Effector CD4-positive, alpha-beta T cell (primary cell): ENCODE measurements around the gene ANOS1. TPM values are rescaled to one million over a fixed set of nuclear protein-coding genes. Genes with fewer than 3 reads are reported as not detected.
"Not testable (repeated sequence)": the region's sequence is repeated elsewhere in the genome, so short reads cannot be mapped to it uniquely, and the experiment has no call there.

Experiments
- DNase-seq: peaks from one replicate; pipeline ENCODE4 v3.0.0-alpha.2; 2020
- total RNA-seq: gene quantifications from one replicate; lab custom pipeline; 2026; lab: John Stamatoyannopoulos, UW

Gene ANOS1
- total RNA-seq, result not detected

- DNase-seq, result no peak
These were observed at the start of gene ANOS1 for GRCh38 chrX:8731559-8732395. Gene ANOS1 (minus strand): TSS chrX:8732137. CDS start chrX:8732036, 101 bp downstream.

- no peak for DNase-seq
These were observed 41.2 kb upstream of the ANOS1 start for GRCh38 chrX:8773117-8773516.

GRCh38 chrX:8760021-8760420 is 28.1 kb upstream of the ANOS1 start:
- DNase-seq, result no peak

DNA sequence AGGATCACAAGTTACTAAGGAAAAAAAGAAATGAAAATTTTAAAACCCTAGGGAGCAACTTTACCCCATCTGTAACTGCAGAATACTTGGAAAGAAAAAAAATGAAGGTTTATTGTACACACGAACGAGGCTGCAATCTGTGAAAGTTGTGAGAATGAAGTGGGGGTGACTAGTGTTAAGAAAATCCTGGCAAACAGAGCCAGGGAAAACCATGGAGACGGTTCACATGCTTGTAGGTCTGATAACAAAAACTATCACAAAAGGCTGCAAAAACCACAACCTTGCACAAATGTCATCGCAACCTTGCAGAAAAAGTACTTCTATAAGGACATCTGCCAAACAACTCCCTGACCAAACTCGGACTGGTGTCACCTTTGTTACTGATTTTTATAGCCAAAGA is 26.8 kb upstream of the ANOS1 start:
- not testable (repeated sequence) for DNase-seq

- DNase-seq, result not testable (repeated sequence)
These were observed 25.9 kb upstream of the ANOS1 start for GRCh38 chrX:8757609-8758389.

DNA sequence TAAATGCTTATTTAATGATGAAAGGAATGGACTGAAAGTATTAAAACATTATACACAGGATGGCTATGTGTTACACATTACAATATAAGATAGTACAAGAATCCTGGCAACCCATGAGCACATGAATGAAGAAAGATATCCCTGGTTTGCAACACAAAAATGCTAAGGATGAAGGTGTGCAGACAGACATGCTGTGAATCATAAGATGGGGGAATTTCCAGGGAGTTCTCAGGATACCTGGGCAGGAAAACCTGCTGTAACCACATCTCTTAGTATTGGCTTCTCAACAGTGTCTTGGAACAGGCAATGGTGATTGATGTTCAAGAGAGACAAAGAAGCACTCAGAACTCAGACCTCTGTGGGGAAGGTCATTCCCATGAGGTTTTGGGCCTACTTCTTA is 23.9 kb upstream of the ANOS1 start:
- DNase-seq, result no peak

- no peak for DNase-seq
These were observed 23.2 kb upstream of the ANOS1 start for GRCh38 chrX:8755116-8755515.

DNA sequence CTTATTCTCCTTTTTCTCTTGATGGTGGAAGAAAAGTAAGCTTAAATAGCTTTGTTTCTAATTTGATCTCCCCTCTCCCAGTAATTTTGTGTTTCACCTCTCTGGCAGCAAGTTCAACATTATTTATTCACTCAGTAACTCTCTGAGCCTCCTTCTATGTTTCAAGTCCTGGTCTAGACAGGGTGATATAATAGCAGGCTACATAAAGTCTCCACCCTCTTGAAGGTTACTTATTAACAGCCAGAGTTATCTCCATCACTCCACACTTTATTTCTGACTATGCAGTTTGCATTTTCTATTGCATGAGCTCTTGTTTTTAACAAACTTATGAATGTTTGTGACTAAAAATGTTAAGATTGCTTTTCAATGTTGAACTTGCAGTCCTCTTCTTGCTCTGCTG is 17.8 kb upstream of the ANOS1 start:
- no peak for DNase-seq

- DNase-seq, result no peak
These were observed 16.9 kb upstream of the ANOS1 start for GRCh38 chrX:8748855-8749254.

DNA sequence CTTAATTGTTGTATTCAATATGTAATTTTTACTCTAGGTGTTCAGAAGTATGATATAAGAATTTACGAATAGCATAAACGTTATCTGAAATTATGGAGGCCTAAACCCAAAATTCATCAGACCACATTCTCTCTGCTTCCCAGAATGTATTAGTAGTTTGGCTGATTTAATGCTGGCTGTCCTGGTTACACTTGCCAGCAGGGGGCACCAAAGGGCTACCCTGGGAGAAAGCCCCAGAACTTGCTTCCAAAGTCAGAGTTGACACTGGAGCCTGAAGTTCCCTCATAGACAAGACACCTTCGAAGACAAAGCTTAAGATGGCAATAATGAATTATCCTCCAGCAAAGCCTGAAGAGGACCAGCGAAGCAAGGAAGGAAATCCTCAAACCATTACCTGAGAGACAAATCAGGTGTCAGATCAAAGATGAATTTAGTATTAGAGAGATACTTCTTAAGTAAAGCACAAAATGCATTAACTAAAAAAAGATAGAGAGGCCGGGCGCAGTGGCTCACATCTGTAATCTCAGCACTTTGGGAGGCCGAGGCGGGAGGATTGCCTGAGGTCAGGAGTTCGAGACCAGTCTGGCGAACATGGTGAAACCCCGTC is 11.3 kb upstream of the ANOS1 start:
- peak; percentile 64 for DNase-seq

DNA sequence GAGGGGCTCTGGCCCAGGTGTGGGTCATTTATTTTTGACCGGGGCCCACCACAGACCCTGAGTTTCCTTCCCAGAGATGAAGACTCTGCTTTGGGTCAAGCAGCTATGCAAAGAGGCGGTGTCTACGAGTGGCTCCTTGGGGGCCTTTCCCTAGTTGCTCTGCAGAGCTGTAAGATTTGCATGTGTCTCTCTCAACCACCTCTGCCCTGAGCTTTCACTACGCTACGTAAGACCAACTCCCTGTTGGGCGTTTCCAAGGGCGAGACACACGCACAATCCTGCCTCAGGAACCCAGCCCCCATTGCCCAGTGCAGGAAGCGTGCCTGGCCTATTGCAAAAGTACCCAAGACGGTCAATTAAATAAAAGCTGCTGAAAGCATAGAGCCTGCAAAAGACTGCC is 10.0 kb upstream of the ANOS1 start:
- DNase-seq, result no peak

- DNase-seq, result no peak
These were observed 6.8 kb upstream of the ANOS1 start for GRCh38 chrX:8738588-8739189.

DNA sequence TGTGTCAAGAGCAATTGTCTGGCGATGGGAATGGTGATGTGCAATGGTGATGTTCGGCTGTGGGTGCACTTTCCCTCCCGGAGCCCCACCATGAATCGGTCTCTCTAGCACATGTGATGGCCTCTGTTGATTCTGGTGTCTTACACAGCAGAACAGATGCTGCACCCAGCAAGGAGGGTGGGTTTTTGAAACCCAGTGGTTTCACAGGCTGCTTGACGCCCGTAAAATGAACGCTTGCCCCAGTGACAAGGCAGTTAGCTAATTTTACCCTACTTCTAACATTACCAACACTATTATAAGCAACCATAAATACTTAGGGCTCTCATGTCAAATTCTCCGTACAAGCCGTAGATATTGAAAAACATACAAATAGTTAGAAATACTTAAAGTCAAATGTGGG is 5.9 kb upstream of the ANOS1 start:
- no peak for DNase-seq

DNA sequence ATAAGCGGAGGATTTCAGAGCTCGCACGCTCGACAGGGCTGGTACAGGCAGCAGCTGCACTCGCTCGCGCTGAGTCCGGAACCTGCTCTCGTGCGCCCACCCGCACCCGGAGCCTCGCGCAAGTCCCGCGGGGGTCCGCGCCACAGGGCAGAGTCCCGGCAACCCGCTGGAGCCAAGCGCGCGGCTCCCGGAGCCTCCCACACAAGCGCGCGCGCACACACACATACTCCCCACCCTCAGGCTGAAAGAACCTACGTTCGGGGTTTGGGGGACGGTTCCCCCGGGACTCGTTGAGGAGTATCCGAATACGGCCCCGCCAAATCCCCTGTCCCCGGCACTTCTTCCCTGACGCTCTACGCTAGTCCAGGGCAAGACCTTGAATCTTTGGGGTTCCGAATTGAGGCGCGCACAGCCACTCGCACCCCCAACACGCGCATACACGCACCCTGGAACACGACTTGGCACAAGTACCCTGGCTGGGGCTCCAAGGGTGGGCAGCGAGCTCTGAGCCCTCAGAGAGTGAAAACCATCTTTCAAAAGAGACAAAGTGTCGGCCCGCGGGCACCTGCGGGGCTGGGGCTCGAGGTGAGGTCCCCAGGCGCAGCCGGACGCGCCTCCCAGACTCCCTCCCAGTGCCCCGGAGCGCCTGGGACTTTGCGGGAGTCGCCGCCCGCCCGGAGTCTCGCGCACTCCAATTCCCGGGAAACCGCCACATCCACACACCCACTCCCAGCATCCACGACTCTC is 952 bp downstream of the ANOS1 start:
- DNase-seq, result no peak

- no peak for DNase-seq
These were observed 2.1 kb downstream of the ANOS1 start for GRCh38 chrX:8729811-8730210.

DNA sequence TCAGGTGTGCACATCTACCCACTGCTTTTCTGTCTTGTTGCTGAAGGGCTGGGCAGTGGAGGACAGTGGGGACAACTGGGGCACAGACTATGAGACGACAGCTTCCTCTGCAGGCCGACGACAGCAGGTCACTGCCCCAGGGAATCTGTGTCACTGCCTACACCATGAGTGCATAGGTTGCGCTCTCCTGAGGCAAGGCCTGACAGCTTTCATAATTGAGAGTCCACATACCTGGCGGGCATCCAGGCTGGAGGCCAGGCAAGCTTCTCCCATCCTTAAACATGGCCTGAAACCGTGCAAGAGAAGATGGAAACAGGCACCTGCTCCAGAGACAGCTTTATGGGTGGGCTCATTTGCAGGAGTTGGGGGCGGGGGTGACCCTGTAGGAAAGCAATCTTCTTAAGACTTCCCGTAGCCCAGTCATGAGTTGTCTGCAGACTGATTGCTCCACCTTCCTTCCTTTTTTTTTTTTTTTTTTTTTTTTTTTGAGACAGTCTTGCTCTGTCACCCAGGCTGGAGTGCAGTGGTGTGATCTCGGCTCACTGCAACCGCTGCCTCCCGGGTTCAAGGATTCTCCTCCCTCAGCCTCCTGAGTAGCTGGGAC is 2.9 kb downstream of the ANOS1 start:
- DNase-seq, result no peak

DNA sequence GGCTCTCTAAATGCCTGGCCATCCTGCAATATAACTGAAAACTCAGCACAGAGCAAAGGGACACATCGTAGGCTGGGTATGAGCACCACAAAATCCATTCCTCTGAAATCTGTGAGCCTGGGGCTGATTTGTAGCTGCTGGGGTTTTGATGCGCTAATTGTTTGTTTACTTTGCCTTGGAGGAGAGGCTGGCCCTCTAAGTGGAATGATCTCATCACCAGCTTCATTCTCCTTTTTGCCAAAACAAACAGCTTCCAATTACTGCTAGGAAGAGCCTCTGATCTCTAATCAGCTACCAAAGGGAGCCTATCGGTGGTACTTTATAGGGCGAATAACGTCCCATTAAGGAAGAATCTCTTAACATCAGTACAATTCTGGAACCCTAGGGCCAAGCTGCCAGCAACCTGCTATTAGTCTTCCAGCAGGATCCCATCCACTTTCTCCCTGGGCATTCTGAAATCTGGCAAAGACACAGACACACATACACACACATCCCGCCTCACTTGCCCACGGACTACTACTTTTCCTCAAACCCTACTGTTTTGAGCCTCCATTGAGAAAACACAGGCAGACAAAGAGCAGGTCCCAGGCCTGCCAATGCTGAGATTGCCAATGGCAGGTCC is 5.8 kb downstream of the ANOS1 start:
- no peak for DNase-seq

DNA sequence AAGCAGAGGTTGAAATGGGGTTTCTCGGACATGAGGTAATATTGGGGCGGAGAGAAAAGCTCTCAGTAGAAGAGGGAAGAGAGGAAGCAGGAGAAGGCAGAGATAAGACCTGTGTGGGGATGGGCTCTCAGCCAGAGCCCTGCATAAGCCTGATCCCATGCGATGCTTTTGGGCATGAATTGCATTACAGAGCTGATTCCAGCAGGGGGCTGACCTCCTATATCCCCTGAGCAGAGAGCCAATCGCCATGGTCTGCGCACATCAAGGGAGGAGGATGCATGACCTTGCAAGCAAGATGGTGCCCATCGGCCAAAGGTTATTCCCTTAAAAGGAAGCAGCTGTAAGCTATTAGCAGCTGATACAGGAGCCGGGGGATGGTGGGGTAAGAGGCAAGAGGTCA is 7.6 kb downstream of the ANOS1 start:
- DNase-seq, result no peak

DNA sequence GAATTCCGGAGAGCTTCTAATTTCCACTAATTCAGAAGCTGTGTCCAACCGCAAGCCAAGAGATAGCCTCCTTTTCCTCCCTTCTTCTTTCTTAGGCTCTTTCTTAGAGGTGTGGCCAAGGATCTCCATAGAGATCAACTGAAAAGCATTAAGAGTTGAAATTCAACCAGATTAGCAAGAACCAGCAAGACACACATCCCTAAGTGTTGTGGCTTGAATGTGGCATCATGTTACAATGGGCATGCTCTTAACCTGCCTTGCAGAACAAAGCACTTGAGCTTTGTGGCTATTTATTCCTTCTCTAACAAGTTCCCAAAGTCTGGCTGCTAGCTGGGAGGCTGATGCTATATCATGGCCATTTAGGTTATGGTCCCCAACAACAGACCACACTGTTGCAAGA is 10.4 kb downstream of the ANOS1 start:
- DNase-seq, result no peak

GRCh38 chrX:8720136-8720535 is 11.8 kb downstream of the ANOS1 start:
- DNase-seq, result no peak

DNA sequence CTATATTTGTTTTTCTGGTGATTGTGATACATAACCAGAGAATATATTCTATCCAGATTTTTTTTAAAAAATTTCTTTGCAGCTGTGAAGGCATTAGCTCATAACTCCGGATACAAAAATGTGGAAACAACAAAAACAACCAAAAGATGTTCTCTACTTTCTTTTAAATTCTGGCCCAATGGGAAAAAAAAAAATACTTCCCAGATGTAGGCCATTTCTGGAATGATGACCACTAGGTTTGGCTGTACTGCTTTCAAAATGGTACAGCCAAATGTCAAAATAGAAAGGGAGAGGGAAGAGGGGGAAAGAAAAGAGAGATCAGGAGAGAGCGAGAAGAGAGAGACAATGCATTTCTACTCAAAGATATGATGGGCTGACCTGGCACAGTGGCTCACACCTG is 14.6 kb downstream of the ANOS1 start:
- DNase-seq, result no peak

- DNase-seq, result no peak
These were observed 17.8 kb downstream of the ANOS1 start for GRCh38 chrX:8714164-8714563.
